GM12878 (cell line): ENCODE data around the gene TMPRSS9. TPM values are rescaled to one million over a fixed set of nuclear protein-coding genes. Genes with fewer than 3 reads are reported as not detected.

Experiments
- ATAC-seq: fragments of 200-7000 bp; cut with Tn5 transposase; 3 replicates; pipeline ENCODE4 v1.9.1; 2020; ENCODE audit warnings: mild to moderate bottlenecking, moderate library complexity
- BruUV-seq: library from RNA; stranded (reverse); fragments of 400-500 nt; replicated peaks from 2 replicates; lab custom pipeline; 2021; lab: Mats Ljungman, UMichigan
- CTCF ChIA-PET: fragments of 300-600 bp; sonication (Branson Sonifier 250); formaldehyde crosslinking; extraction: SDS; loops from one replicate; lab custom pipeline; 2021; ENCODE audit warnings: inconsistent platforms; lab: Yijun Ruan, JAX
- POLR2A ChIA-PET: fragments of 350-600 bp; formaldehyde crosslinking; extraction: SDS; loops from one replicate; lab custom pipeline; 2021; ENCODE audit warnings: inconsistent platforms; lab: Charles Lee
- RAD21 ChIA-PET: fragments of 300-600 bp; sonication (Branson Sonifier 250); formaldehyde crosslinking; loops from one replicate; lab custom pipeline; 2023; ENCODE audit warnings: antibody characterized with exemption; ENCODE audit not compliant: unreplicated experiment; lab: Charles Lee
- SMC1A ChIA-PET: fragments of 300-600 bp; sonication (Branson Sonifier 250); formaldehyde crosslinking; loops from one replicate; lab custom pipeline; 2023; ENCODE audit not compliant: unreplicated experiment, uncharacterized antibody; lab: Charles Lee
- DNase-seq: peaks from one replicate; pipeline ENCODE4 v3.0.0-alpha.2; 2011; ENCODE audit warnings: low read depth, low spot score
- FAIRE-seq: peaks from 3 replicates; lab custom pipeline; 2011; peaks lifted over from hg19 to GRCh38; lab: Jason Lieb, UNC
- H2AFZ ChIP-seq: 2 replicates; pipeline ENCODE4 v1.6.0; 2011; ENCODE audit warnings: low read depth, low read length, control low read depth; ENCODE audit not compliant: control insufficient read depth
- H3K27ac ChIP-seq: 2 replicates; pipeline ENCODE4 v1.5.1; 2011; ENCODE audit warnings: control low read depth; ENCODE audit not compliant: control insufficient read depth, insufficient read depth
- H3K27me3 ChIP-seq, 2 experiments: replicated peaks in 1 of 2; 2 replicates each; pipeline versions ENCODE4 v1.6.0 to v1.6.1; 2011; ENCODE audit warnings: low read length in 1 of 2; ENCODE audit not compliant: control insufficient read depth in 2 of 2, insufficient read depth in 2 of 2
- H3K36me3 ChIP-seq, 2 experiments: 2 replicates each; pipeline ENCODE4 v1.5.1; 2011; ENCODE audit warnings: low read length in 1 of 2; ENCODE audit not compliant: control insufficient read depth in 2 of 2, insufficient read depth in 2 of 2
- H3K4me1 ChIP-seq: 2 replicates; pipeline ENCODE4 v1.6.1; 2011; ENCODE audit warnings: mild to moderate bottlenecking, low read length, moderate library complexity, mixed read lengths; ENCODE audit not compliant: control insufficient read depth, insufficient read depth
- H3K4me2 ChIP-seq: 2 replicates; pipeline ENCODE4 v1.6.0; 2011; ENCODE audit warnings: control low read depth; ENCODE audit not compliant: control insufficient read depth, insufficient read depth
- H3K4me3 ChIP-seq: fragments of 200-600 bp; sonication (generic); 2 replicates; pipeline ENCODE4 v1.5.1; 2016
- H3K79me2 ChIP-seq: 2 replicates; pipeline ENCODE4 v1.6.0; 2011; ENCODE audit warnings: low read length; ENCODE audit not compliant: control insufficient read depth, insufficient read depth
- H3K9ac ChIP-seq: 2 replicates; pipeline ENCODE4 v1.8.0; 2011; ENCODE audit warnings: low read length, control low read depth, mixed read lengths; ENCODE audit not compliant: control insufficient read depth, insufficient read depth
- H3K9me3 ChIP-seq: replicated peaks from 3 replicates; pipeline ENCODE4 v1.5.1; 2011; ENCODE audit warnings: mild to moderate bottlenecking, low read length; ENCODE audit not compliant: control insufficient read depth, insufficient read depth
- H4K20me1 ChIP-seq: 2 replicates; pipeline ENCODE4 v1.6.0; 2011; ENCODE audit not compliant: control insufficient read depth, insufficient read depth
- CREM ChIP-seq: IDR thresholded peaks from 2 replicates; pipeline ENCODE4 v1.6.1; 2014; ENCODE audit warnings: antibody characterized with exemption, low read depth
- FOXM1 ChIP-seq: IDR thresholded peaks from 2 replicates; pipeline ENCODE4 v1.6.1; 2012; ENCODE audit warnings: low read depth, mild to moderate bottlenecking, inconsistent platforms, low read length, moderate library complexity
- HDGF ChIP-seq: fragments of 450-650 bp; IDR thresholded peaks from 2 replicates; pipeline ENCODE4 v1.6.1; 2016; ENCODE audit warnings: antibody characterized with exemption
- RELA ChIP-seq: fragments of 450-650 bp; IDR thresholded peaks from 2 replicates; pipeline ENCODE4 v1.8.0; 2014; ENCODE audit warnings: borderline replicate concordance; ENCODE audit not compliant: partially characterized antibody
- SP1 ChIP-seq: IDR thresholded peaks from one replicate; pipeline ENCODE4 v1.6.1; 2011; ENCODE audit warnings: low read depth, low read length
- SRF ChIP-seq, 2 experiments: IDR thresholded peaks; 2 replicates each; pipeline ENCODE4 v1.6.1; 2011; ENCODE audit warnings: low read depth in 2 of 2, low read length in 2 of 2, mild to moderate bottlenecking in 1 of 2, moderate library complexity in 1 of 2
- WGBS: methylation state at CpG from one replicate; pipeline ENCODE4 v1.1.6; 2016; ENCODE audit warnings: low lambda C conversion rate; ENCODE audit not compliant: insufficient replicate concordance, insufficient coverage; ENCODE audit errors: missing lambda C conversion rate; 5-methylcytosine and 5-hydroxymethylcytosine counted together
- in situ Hi-C: fragments of 300-500 bp; cut with MboI; formaldehyde crosslinking; loops from 9 replicates; pipeline ENCODE4 v1.14.3; 2018; ENCODE audit warnings: mixed read lengths
- intact Hi-C: fragments of 100-400 bp; cut with micrococcal nuclease; formaldehyde crosslinking; loops from one replicate; pipeline ENCODE4 v1.14.2; 2022; ENCODE audit not compliant: unreplicated experiment
- polyA plus RNA-seq, 11 experiments: library from polyadenylated mRNA; depleted of rRNA in 4 of 11; unstranded in 6 of 11; stranded (reverse) in 5 of 11; fragments of >200 nt; fragmentation: Nextera tagmentation in 4 of 11; fragmentation: Illumina TruSeq in 1 of 11; extraction: Ambion mirVana in 4 of 11; extraction: Trizol in 1 of 11; gene quantifications; 1 replicate in 1 of 11; 2 replicates in 10 of 11; pipeline versions ENCODE4 v1.2.1 to v1.2.3, GENCODE V29; 2011 to 2016; ENCODE audit warnings: inconsistent platforms in 2 of 11, missing spikeins in 2 of 11, low read depth in 1 of 11
- total RNA-seq, 4 experiments: library from RNA; depleted of rRNA in 3 of 4; stranded (reverse); fragments of >200 nt in 3 of 4; fragmentation: Illumina TruSeq in 1 of 4; extraction: Trizol in 1 of 4; gene quantifications; 2 replicates each; pipeline versions ENCODE4 v1.2.1 to v1.2.3, GENCODE V29; 2013 to 2021
- TF ChIP-seq, protein P1 (sequence below): fragments of 450-650 bp; IDR thresholded peaks from 2 replicates; pipeline ENCODE4 v1.6.1; 2017; ENCODE audit warnings: mild to moderate bottlenecking, moderate library complexity
- TF ChIP-seq, protein P2 (sequence below): fragments of 450-650 bp; IDR thresholded peaks from 2 replicates; pipeline ENCODE4 v1.6.1; 2014; ENCODE audit warnings: mild to moderate bottlenecking
- TF ChIP-seq, protein P3 (sequence below): fragments of 450-650 bp; IDR thresholded peaks from 2 replicates; pipeline ENCODE4 v1.6.1; 2016; ENCODE audit warnings: mild to moderate bottlenecking, moderate library complexity, borderline replicate concordance

TMPRSS9 gene
- total and polyA plus RNA-seq, 10 of the 15 experiments (the other 5 are each of a cell fraction or from before 2014, with no cell fraction given), result 0.24 TPM; not detected in 9

DNA sequence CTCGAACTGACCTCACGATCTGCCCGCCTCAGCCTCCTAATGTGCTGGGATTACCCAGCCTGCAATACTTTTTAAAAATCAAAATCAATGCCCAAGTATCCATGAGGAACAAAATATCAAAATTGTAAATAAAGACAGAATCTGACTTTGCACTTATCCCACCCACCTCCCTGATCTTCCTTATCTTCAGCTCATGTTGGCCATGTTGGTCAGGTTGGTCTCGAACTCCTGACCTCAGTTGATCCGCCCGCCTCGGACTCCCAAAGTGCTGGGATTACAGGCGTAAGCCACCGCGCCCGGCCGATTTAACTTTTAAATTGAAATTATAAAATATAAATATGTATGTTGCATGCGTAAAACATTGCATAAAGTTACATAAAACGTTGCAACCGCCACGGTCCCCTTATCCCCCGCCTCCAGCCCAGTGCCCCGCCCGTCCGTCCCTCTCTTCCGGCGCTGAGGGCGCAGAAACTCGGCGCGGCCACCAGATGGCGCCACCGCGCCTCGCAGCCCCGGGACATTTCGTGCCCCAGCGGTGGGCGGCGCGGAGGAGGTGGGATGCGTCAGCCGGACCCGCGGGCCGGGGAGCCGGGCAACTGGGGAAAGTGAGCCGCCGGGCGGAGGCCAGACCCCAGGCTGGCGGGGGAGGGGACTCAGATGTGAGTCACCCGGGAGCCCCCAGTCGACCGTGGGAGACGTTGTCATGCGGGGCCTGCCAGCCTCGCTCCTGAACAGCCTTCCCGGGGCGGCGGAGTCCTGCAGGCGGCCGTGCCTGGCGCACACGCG, 114.4 kb downstream of the TMPRSS9 start:
- peak overlapping the region; percentile 80 for H3K9ac ChIP-seq
- ATAC-seq, result peak; percentile 55
- peak overlapping the region; percentile 51 for H2AFZ ChIP-seq
- SMC1A ChIA-PET, result interaction anchor here (0.7 to 10.5 kb wide), 11 partner anchors 105 to 187 kb away, joined by 3 to 143 read pairs (median 3); no protein-coding TSS in a partner anchor
- peak overlapping the region; percentile 99 for H3K4me2 ChIP-seq
- peaks cover 41% of the 10 kb centered on the region for H3K79me2 ChIP-seq
- peak overlapping the region; percentile 82 for H3K4me3 ChIP-seq
- intact Hi-C loops, result loop anchor here (1.0 kb wide), 2 partner anchors 105 to 137 kb away; no protein-coding TSS in a partner anchor
- CTCF ChIA-PET, result interaction anchor here (0.7 to 5.8 kb wide), 16 partner anchors 78 to 174 kb away, joined by 3 to 113 read pairs (median 6); no protein-coding TSS in a partner anchor
- peaks cover 6% of the 10 kb centered on the region for H3K4me1 ChIP-seq
- RAD21 ChIA-PET, result interaction anchor here (0.7 to 6.2 kb wide), 9 partner anchors 70 to 235 kb away, joined by 3 to 221 read pairs (median 5); no protein-coding TSS in a partner anchor
- WGBS, result 2% methylated on average over 60 of the region's 60 CpGs
- in situ Hi-C loops, result loop anchor here (5.0 kb wide), 1 partner anchor 138 kb away; no protein-coding TSS in a partner anchor
- H3K27me3 ChIP-seq, result no peaks in the 10 kb centered on the region
- H3K27ac ChIP-seq, result peak overlapping the region; percentile 71
- no TSS peak for BruUV-seq
- H3K9me3 ChIP-seq, result no peaks in the 10 kb centered on the region
- FAIRE-seq, result peak; percentile 98
- peaks cover 12% of the 10 kb centered on the region; the same call in 1 of the 2 replicates for H4K20me1 ChIP-seq
- POLR2A ChIA-PET, result interaction anchor here (1.8 to 6.8 kb wide), 3 partner anchors 88 to 162 kb away, joined by 7 to 166 read pairs (median 21); no protein-coding TSS in a partner anchor
- H3K36me3 ChIP-seq, result peaks cover 2% of the 10 kb centered on the region in 2 experiments; a peak in 2 of 4 replicates
- DNase-seq, result no peak
- peak; percentile 75 for TF ChIP-seq RELA
- TF ChIP-seq, protein P1, sequence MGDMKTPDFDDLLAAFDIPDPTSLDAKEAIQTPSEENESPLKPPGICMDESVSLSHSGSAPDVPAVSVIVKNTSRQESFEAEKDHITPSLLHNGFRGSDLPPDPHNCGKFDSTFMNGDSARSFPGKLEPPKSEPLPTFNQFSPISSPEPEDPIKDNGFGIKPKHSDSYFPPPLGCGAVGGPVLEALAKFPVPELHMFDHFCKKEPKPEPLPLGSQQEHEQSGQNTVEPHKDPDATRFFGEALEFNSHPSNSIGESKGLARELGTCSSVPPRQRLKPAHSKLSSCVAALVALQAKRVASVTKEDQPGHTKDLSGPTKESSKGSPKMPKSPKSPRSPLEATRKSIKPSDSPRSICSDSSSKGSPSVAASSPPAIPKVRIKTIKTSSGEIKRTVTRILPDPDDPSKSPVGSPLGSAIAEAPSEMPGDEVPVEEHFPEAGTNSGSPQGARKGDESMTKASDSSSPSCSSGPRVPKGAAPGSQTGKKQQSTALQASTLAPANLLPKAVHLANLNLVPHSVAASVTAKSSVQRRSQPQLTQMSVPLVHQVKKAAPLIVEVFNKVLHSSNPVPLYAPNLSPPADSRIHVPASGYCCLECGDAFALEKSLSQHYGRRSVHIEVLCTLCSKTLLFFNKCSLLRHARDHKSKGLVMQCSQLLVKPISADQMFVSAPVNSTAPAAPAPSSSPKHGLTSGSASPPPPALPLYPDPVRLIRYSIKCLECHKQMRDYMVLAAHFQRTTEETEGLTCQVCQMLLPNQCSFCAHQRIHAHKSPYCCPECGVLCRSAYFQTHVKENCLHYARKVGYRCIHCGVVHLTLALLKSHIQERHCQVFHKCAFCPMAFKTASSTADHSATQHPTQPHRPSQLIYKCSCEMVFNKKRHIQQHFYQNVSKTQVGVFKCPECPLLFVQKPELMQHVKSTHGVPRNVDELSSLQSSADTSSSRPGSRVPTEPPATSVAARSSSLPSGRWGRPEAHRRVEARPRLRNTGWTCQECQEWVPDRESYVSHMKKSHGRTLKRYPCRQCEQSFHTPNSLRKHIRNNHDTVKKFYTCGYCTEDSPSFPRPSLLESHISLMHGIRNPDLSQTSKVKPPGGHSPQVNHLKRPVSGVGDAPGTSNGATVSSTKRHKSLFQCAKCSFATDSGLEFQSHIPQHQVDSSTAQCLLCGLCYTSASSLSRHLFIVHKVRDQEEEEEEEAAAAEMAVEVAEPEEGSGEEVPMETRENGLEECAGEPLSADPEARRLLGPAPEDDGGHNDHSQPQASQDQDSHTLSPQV, result 0 out of 2 replicates have a peak, but pooled peaks have one; percentile 63
- TF ChIP-seq SP1, result peak; percentile 42
- peak; percentile 77; the same call in 1 of the 2 replicates for TF ChIP-seq FOXM1
- TF ChIP-seq, protein P2, sequence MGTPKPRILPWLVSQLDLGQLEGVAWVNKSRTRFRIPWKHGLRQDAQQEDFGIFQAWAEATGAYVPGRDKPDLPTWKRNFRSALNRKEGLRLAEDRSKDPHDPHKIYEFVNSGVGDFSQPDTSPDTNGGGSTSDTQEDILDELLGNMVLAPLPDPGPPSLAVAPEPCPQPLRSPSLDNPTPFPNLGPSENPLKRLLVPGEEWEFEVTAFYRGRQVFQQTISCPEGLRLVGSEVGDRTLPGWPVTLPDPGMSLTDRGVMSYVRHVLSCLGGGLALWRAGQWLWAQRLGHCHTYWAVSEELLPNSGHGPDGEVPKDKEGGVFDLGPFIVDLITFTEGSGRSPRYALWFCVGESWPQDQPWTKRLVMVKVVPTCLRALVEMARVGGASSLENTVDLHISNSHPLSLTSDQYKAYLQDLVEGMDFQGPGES, result 0 out of 2 replicates have a peak, but pooled peaks have one; percentile 11
- TF ChIP-seq CREM, result peak; percentile 60
- no peak for TF ChIP-seq SRF (IDR thresholded peaks at IDR 0.05; ENCODE audit: low read depth in 2 of 2, low read length in 2 of 2)
- no peak for TF ChIP-seq HDGF
- TF ChIP-seq, protein P3, sequence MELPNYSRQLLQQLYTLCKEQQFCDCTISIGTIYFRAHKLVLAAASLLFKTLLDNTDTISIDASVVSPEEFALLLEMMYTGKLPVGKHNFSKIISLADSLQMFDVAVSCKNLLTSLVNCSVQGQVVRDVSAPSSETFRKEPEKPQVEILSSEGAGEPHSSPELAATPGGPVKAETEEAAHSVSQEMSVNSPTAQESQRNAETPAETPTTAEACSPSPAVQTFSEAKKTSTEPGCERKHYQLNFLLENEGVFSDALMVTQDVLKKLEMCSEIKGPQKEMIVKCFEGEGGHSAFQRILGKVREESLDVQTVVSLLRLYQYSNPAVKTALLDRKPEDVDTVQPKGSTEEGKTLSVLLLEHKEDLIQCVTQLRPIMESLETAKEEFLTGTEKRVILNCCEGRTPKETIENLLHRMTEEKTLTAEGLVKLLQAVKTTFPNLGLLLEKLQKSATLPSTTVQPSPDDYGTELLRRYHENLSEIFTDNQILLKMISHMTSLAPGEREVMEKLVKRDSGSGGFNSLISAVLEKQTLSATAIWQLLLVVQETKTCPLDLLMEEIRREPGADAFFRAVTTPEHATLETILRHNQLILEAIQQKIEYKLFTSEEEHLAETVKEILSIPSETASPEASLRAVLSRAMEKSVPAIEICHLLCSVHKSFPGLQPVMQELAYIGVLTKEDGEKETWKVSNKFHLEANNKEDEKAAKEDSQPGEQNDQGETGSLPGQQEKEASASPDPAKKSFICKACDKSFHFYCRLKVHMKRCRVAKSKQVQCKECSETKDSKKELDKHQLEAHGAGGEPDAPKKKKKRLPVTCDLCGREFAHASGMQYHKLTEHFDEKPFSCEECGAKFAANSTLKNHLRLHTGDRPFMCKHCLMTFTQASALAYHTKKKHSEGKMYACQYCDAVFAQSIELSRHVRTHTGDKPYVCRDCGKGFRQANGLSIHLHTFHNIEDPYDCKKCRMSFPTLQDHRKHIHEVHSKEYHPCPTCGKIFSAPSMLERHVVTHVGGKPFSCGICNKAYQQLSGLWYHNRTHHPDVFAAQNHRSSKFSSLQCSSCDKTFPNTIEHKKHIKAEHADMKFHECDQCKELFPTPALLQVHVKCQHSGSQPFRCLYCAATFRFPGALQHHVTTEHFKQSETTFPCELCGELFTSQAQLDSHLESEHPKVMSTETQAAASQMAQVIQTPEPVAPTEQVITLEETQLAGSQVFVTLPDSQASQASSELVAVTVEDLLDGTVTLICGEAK, result peak; percentile 38; the same call in 1 of the 2 replicates
